ENCODE data around the gene PHF23. TPM values are rescaled to one million over a fixed set of nuclear protein-coding genes. Genes with fewer than 3 reads are reported as not detected.

Gene PHF23
- total RNA-seq, 1 experiment from 2014 or later, result 45.8 TPM

- TF ChIP-seq AFF4 (CRISPR knock-in tag; IDR thresholded peaks at IDR 0.05; ENCODE audit: borderline replicate concordance), result no peak
- TF ChIP-seq E2F1 (CRISPR knock-in tag; IDR thresholded peaks at IDR 0.05), result 0 out of 2 replicates have a peak, but pooled peaks have one; percentile 6
- no peak for TF ChIP-seq PRRX2 (CRISPR knock-in tag; IDR thresholded peaks at IDR 0.05)
- TF ChIP-seq NFYB (CRISPR knock-in tag; conservative IDR thresholded peaks at IDR 0.05; ENCODE audit: low read depth), result no peak
- TF ChIP-seq JAZF1 (CRISPR knock-in tag; IDR thresholded peaks at IDR 0.05), result no peak
- TF ChIP-seq NR3C1 (CRISPR knock-in tag; conservative IDR thresholded peaks at IDR 0.05; ENCODE audit: low read depth), result no peak
- no peak for TF ChIP-seq EMX1 (CRISPR knock-in tag; IDR thresholded peaks at IDR 0.05)
- TF ChIP-seq SP1 (CRISPR knock-in tag; conservative IDR thresholded peaks at IDR 0.05), result no peak
- TF ChIP-seq ATF2 (CRISPR knock-in tag; IDR thresholded peaks at IDR 0.05; ENCODE audit: borderline replicate concordance, low read depth), result no peak
- TF ChIP-seq FOXP1 (CRISPR knock-in tag; IDR thresholded peaks at IDR 0.05; ENCODE audit: borderline replicate concordance), result no peak
- no peak for TF ChIP-seq MLX (CRISPR knock-in tag; IDR thresholded peaks at IDR 0.05)
- TF ChIP-seq CREB1 (CRISPR knock-in tag; IDR thresholded peaks at IDR 0.05), result no peak
- TF ChIP-seq ARID4B (CRISPR knock-in tag; IDR thresholded peaks at IDR 0.05; ENCODE audit: borderline replicate concordance), result peak; percentile 79
- 0 out of 2 replicates have a peak, but pooled peaks have one; percentile 16 for TF ChIP-seq AR (CRISPR knock-in tag; IDR thresholded peaks at IDR 0.05)
- no peak for TF ChIP-seq ZNF263 (CRISPR knock-in tag; IDR thresholded peaks at IDR 0.05; ENCODE audit: low read depth)
- no peak for TF ChIP-seq CBFB (CRISPR knock-in tag; IDR thresholded peaks at IDR 0.05; ENCODE audit: low read depth)
- TF ChIP-seq ZNF138 (CRISPR knock-in tag; conservative IDR thresholded peaks at IDR 0.05), result no peak; the same call in 1 of the 2 replicates
Measured at GRCh38 chr17:7261379-7262191, 22.3 kb upstream of the PHF23 start (continued).
